Trophoblast cell (in vitro differentiated cells and primary cell): ENCODE results near the gene SAPCD2.

Experiments used
- DNase-seq, 2 donors: peaks; one replicate each; pipeline ENCODE4 v3.0.0-alpha.2; 2016
- H2AFZ ChIP-seq: 2 replicates; pipeline ENCODE4 v1.6.1; 2013; ENCODE audit warnings: low read length, moderate library complexity, mild to moderate bottlenecking; ENCODE audit not compliant: insufficient read depth, poor library complexity
- H2AK5ac ChIP-seq: 2 replicates; pipeline ENCODE4 v1.6.1; 2013; ENCODE audit warnings: mild to moderate bottlenecking, low read length
- H2BK120ac ChIP-seq: 2 replicates; pipeline ENCODE4 v1.6.1; 2013; ENCODE audit warnings: low read length, mild to moderate bottlenecking, moderate library complexity; ENCODE audit not compliant: insufficient read depth, poor library complexity
- H2BK12ac ChIP-seq: 2 replicates; pipeline ENCODE4 v1.6.1; 2013; ENCODE audit warnings: mild to moderate bottlenecking, low read length, moderate library complexity
- H2BK5ac ChIP-seq: 2 replicates; pipeline ENCODE4 v1.6.1; 2013; ENCODE audit warnings: low read length, low read depth, moderate library complexity, mild to moderate bottlenecking; ENCODE audit not compliant: poor library complexity
- H3K14ac ChIP-seq: 2 replicates; pipeline ENCODE4 v1.6.1; 2013; ENCODE audit warnings: mild to moderate bottlenecking, low read length
- H3K18ac ChIP-seq: 2 replicates; pipeline ENCODE4 v1.6.1; 2013; ENCODE audit warnings: mild to moderate bottlenecking, low read length
- H3K23ac ChIP-seq: 2 replicates; pipeline ENCODE4 v1.6.1; 2013; ENCODE audit warnings: low read length
- H3K27ac ChIP-seq: 2 replicates; pipeline ENCODE4 v1.5.1; 2013; ENCODE audit warnings: low read depth, mild to moderate bottlenecking, inconsistent platforms, low read length, moderate library complexity
- H3K27me3 ChIP-seq: 2 replicates; pipeline ENCODE4 v1.6.1; 2013; ENCODE audit warnings: inconsistent platforms, mild to moderate bottlenecking, low read length, moderate library complexity; ENCODE audit not compliant: insufficient read depth
- H3K36me3 ChIP-seq, 2 experiments: 1 replicate in 1 of 2; 2 replicates in 1 of 2; pipeline ENCODE4 v1.6.1; 2013; ENCODE audit warnings: low read length in 2 of 2, mild to moderate bottlenecking in 2 of 2, moderate library complexity in 1 of 2; ENCODE audit not compliant: insufficient read depth in 2 of 2, control insufficient read depth in 1 of 2
- H3K4ac ChIP-seq: 2 replicates; pipeline ENCODE4 v1.6.1; 2013; ENCODE audit warnings: low read depth, mild to moderate bottlenecking, low read length, moderate library complexity
- H3K4me1 ChIP-seq, 2 experiments: 1 replicate in 1 of 2; 2 replicates in 1 of 2; pipeline ENCODE4 v1.6.1; 2013; ENCODE audit warnings: low read length in 2 of 2, mild to moderate bottlenecking in 2 of 2, moderate library complexity in 1 of 2; ENCODE audit not compliant: insufficient read depth in 2 of 2, control insufficient read depth in 1 of 2
- H3K4me2 ChIP-seq: 2 replicates; pipeline ENCODE4 v1.6.1; 2013; ENCODE audit warnings: inconsistent platforms, mild to moderate bottlenecking, low read length, moderate library complexity
- H3K4me3 ChIP-seq: 2 replicates; pipeline ENCODE4 v1.5.1; 2013; ENCODE audit warnings: mild to moderate bottlenecking, low read depth, low read length, inconsistent platforms
- H3K79me1 ChIP-seq: one replicate; pipeline ENCODE4 v1.6.1; 2013; ENCODE audit warnings: low read length
- H3K79me2 ChIP-seq: 2 replicates; pipeline ENCODE4 v1.6.1; 2013; ENCODE audit warnings: low read length, mild to moderate bottlenecking; ENCODE audit not compliant: control insufficient read depth, insufficient read depth, poor library complexity
- H3K9ac ChIP-seq: 2 replicates; pipeline ENCODE4 v1.6.1; 2013; ENCODE audit warnings: mild to moderate bottlenecking, low read length
- H3K9me3 ChIP-seq: 2 replicates; pipeline ENCODE4 v1.6.1; 2013; ENCODE audit warnings: low read depth, mild to moderate bottlenecking, control low read depth, inconsistent platforms, low read length; ENCODE audit not compliant: insufficient read depth
- H4K12ac ChIP-seq: 2 replicates; pipeline ENCODE4 v1.6.1; 2013; ENCODE audit warnings: low read depth, mild to moderate bottlenecking, low read length, moderate library complexity
- H4K8ac ChIP-seq: 2 replicates; pipeline ENCODE4 v1.6.1; 2013; ENCODE audit warnings: low read depth, mild to moderate bottlenecking, low read length, moderate library complexity
- H4K91ac ChIP-seq: one replicate; pipeline ENCODE4 v1.6.1; 2013; ENCODE audit warnings: low read depth, mild to moderate bottlenecking, low read length, moderate library complexity
- WGBS: extraction: QIAGEN DNeasy Blood & Tissue Kit; methylation state at CpG from one replicate; pipeline ENCODE4 v1.1.7; 2013; ENCODE audit warnings: missing lambda C conversion rate; ENCODE audit not compliant: insufficient read length, insufficient coverage; ENCODE audit errors: extremely low coverage; 5-methylcytosine and 5-hydroxymethylcytosine counted together

The SAPCD2 gene

GRCh38 chr9:137015976-137016375 is 54.4 kb downstream of the SAPCD2 start:
- Histone ChIP-seq H2BK5ac (no peak overlapping the region), H2AFZ (no peak overlapping the region), H2AK5ac (no peak overlapping the region), H4K91ac (no peak overlapping the region), H3K18ac (no peak overlapping the region), H3K14ac (no peak overlapping the region), H3K23ac (no peak overlapping the region), H3K79me2 (no peaks in the 10 kb centered on the region), H3K9me3 (peaks cover 26% of the 10 kb centered on the region), H3K4me1 (no peaks in the 10 kb centered on the region), H3K4me2 (no peak overlapping the region), H3K36me3 (no peaks in the 10 kb centered on the region), H3K27ac (no peak overlapping the region), H4K8ac (no peak overlapping the region), H3K79me1 (no peaks in the 10 kb centered on the region), H4K12ac (no peak overlapping the region), H3K4me3 (no peak overlapping the region), H2BK120ac (no peak overlapping the region), H2BK12ac (no peak overlapping the region), H3K9ac (no peak overlapping the region), H3K27me3 (no peaks in the 10 kb centered on the region), H3K4ac (no peak overlapping the region)
- DNase-seq, result no peak
- WGBS, result no CpG with 5 or more reads among the region's 21 CpGs

GRCh38 chr9:137015540-137015930 is 54.8 kb downstream of the SAPCD2 start:
- Histone ChIP-seq H3K4me1 (no peaks in the 10 kb centered on the region), H4K91ac (no peak overlapping the region), H3K79me2 (no peaks in the 10 kb centered on the region), H3K18ac (no peak overlapping the region), H3K4me3 (no peak overlapping the region), H3K23ac (no peak overlapping the region), H2BK120ac (no peak overlapping the region), H3K79me1 (no peaks in the 10 kb centered on the region), H3K9me3 (peaks cover 24% of the 10 kb centered on the region), H2AK5ac (no peak overlapping the region), H4K8ac (no peak overlapping the region), H3K36me3 (no peaks in the 10 kb centered on the region), H2AFZ (no peak overlapping the region), H3K4me2 (no peak overlapping the region), H3K27ac (no peak overlapping the region), H3K14ac (no peak overlapping the region), H3K4ac (no peak overlapping the region), H3K27me3 (no peaks in the 10 kb centered on the region), H4K12ac (no peak overlapping the region), H3K9ac (no peak overlapping the region), H2BK5ac (no peak overlapping the region), H2BK12ac (no peak overlapping the region)
- no peak for DNase-seq
- no CpG with 5 or more reads among the region's 25 CpGs for WGBS

GRCh38 chr9:137014776-137015539 is 55.4 kb downstream of the SAPCD2 start:
- Histone ChIP-seq H2AK5ac (no peak overlapping the region), H3K4me1 (no peaks in the 10 kb centered on the region), H3K23ac (no peak overlapping the region), H3K4me2 (no peak overlapping the region), H3K27me3 (no peaks in the 10 kb centered on the region), H3K14ac (no peak overlapping the region), H3K4me3 (no peak overlapping the region), H4K8ac (no peak overlapping the region), H2BK5ac (no peak overlapping the region), H3K79me2 (no peaks in the 10 kb centered on the region), H3K79me1 (no peaks in the 10 kb centered on the region), H4K91ac (no peak overlapping the region), H3K18ac (no peak overlapping the region), H3K9me3 (peaks cover 24% of the 10 kb centered on the region), H3K27ac (no peak overlapping the region), H3K36me3 (no peaks in the 10 kb centered on the region), H4K12ac (no peak overlapping the region), H2AFZ (no peak overlapping the region), H2BK120ac (no peak overlapping the region), H3K4ac (no peak overlapping the region), H3K9ac (no peak overlapping the region), H2BK12ac (no peak overlapping the region)
- WGBS, result no CpG with 5 or more reads among the region's 36 CpGs
- no peak for DNase-seq

GRCh38 chr9:137014166-137014565 is 56.2 kb downstream of the SAPCD2 start:
- no peaks in the 10 kb centered on the region for H3K27me3 ChIP-seq
- H3K79me2 ChIP-seq, result no peaks in the 10 kb centered on the region
- no peaks in the 10 kb centered on the region for H3K36me3 ChIP-seq
- H4K12ac ChIP-seq, result no peak overlapping the region
- H3K4me3 ChIP-seq, result no peak overlapping the region
- H2BK120ac ChIP-seq, result no peak overlapping the region
- no peak overlapping the region for H3K27ac ChIP-seq
- no peaks in the 10 kb centered on the region for H3K79me1 ChIP-seq
- H2AFZ ChIP-seq, result no peak overlapping the region
- H3K9ac ChIP-seq, result no peak overlapping the region
- no CpG with 5 or more reads among the region's 23 CpGs for WGBS
- no peaks in the 10 kb centered on the region for H3K4me1 ChIP-seq
- no peak overlapping the region for H3K14ac ChIP-seq
- no peak overlapping the region for H3K23ac ChIP-seq
- no peak overlapping the region for H2AK5ac ChIP-seq
- H2BK12ac ChIP-seq, result no peak overlapping the region
- H3K4ac ChIP-seq, result no peak overlapping the region
- no peak overlapping the region for H3K18ac ChIP-seq
- DNase-seq, result no peak
- H4K8ac ChIP-seq, result no peak overlapping the region
- peaks cover 24% of the 10 kb centered on the region for H3K9me3 ChIP-seq
- no peak overlapping the region for H2BK5ac ChIP-seq
- no peak overlapping the region for H3K4me2 ChIP-seq
- no peak overlapping the region for H4K91ac ChIP-seq
